ENCODE results near the gene ZP1.

- TF ChIP-seq, protein P1, sequence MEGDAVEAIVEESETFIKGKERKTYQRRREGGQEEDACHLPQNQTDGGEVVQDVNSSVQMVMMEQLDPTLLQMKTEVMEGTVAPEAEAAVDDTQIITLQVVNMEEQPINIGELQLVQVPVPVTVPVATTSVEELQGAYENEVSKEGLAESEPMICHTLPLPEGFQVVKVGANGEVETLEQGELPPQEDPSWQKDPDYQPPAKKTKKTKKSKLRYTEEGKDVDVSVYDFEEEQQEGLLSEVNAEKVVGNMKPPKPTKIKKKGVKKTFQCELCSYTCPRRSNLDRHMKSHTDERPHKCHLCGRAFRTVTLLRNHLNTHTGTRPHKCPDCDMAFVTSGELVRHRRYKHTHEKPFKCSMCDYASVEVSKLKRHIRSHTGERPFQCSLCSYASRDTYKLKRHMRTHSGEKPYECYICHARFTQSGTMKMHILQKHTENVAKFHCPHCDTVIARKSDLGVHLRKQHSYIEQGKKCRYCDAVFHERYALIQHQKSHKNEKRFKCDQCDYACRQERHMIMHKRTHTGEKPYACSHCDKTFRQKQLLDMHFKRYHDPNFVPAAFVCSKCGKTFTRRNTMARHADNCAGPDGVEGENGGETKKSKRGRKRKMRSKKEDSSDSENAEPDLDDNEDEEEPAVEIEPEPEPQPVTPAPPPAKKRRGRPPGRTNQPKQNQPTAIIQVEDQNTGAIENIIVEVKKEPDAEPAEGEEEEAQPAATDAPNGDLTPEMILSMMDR (conservative IDR thresholded peaks at IDR 0.05; ENCODE audit: low read length), result peak; percentile 99
- TF ChIP-seq EZH2phosphoT487 (IDR thresholded peaks at IDR 0.05; ENCODE audit: borderline replicate concordance), result no peak
Observed at GRCh38 chr11:60899046-60899936, 31.9 kb downstream of the ZP1 start.
